TTC549 (cell line): ENCODE results near the gene PTMA.
"Not testable (repeated sequence)": the region's sequence is repeated elsewhere in the genome, so short reads cannot be mapped to it uniquely, and the experiment has no call there.

ENCODE experiments used
- FAIRE-seq: peaks from 2 replicates; lab custom pipeline; 2012; peaks lifted over from hg19 to GRCh38; lab: Jason Lieb, UNC

The PTMA gene

GRCh38 chr2:231696004-231696367 is 12.3 kb upstream of the PTMA start:
- no peak for FAIRE-seq

GRCh38 chr2:231699006-231699405 is 9.3 kb upstream of the PTMA start:
- no peak for FAIRE-seq

- no peak for FAIRE-seq
These were observed 6.6 kb upstream of the PTMA start for GRCh38 chr2:231701456-231702373.

- FAIRE-seq: no peak
These were observed 4.3 kb upstream of the PTMA start for GRCh38 chr2:231704017-231704416.

- peak; percentile 83 for FAIRE-seq
These were observed 1.3 kb upstream of the PTMA start for GRCh38 chr2:231706731-231707624.

- no peak for FAIRE-seq
These were observed 749 bp upstream of the PTMA start for GRCh38 chr2:231707625-231707926.

GRCh38 chr2:231708773-231709635 is 679 bp downstream of the PTMA start:
- no peak for FAIRE-seq

- no peak for FAIRE-seq
These were observed 1.3 kb downstream of the PTMA start for GRCh38 chr2:231709636-231709980.

- FAIRE-seq: no peak
These were observed 1.9 kb downstream of the PTMA start for GRCh38 chr2:231709981-231710798.

- no peak for FAIRE-seq
These were observed 2.7 kb downstream of the PTMA start for GRCh38 chr2:231710799-231711676.

- FAIRE-seq: no peak
These were observed 3.5 kb downstream of the PTMA start for GRCh38 chr2:231711677-231712450.

- FAIRE-seq: not testable (repeated sequence)
These were observed 4.2 kb downstream of the PTMA start for GRCh38 chr2:231712451-231713021.

- not testable (repeated sequence) for FAIRE-seq
These were observed 5.0 kb downstream of the PTMA start for GRCh38 chr2:231713406-231713729.

GRCh38 chr2:231713730-231714638 is 5.7 kb downstream of the PTMA start:
- no peak for FAIRE-seq

- no peak for FAIRE-seq
These were observed 6.5 kb downstream of the PTMA start for GRCh38 chr2:231714639-231715498.

GRCh38 chr2:231715499-231715837 is 7.1 kb downstream of the PTMA start:
- no peak for FAIRE-seq

- no peak for FAIRE-seq
These were observed 7.8 kb downstream of the PTMA start for GRCh38 chr2:231715988-231716616.
